T-helper 2 cell (primary cell): Measurements from ENCODE around the gene LGALS3.
A peak's percentile ranks its signal among the peaks of the same experiment; 100 is the strongest.

Source experiments
- DNase-seq, 5 experiments: peaks; one replicate each; pipeline versions ENCODE4 v3.0.0 to v3.0.0-alpha.2; 2012 to 2022

Gene LGALS3

GRCh38 chr14:55115460-55115859 is 13.6 kb upstream of the LGALS3 start:
- DNase-seq = no peak

- no peak for DNase-seq
Observed at GRCh38 chr14:55115861-55116245, 13.2 kb upstream of the LGALS3 start.

- no peak for DNase-seq
Observed at GRCh38 chr14:55116246-55117030, 12.6 kb upstream of the LGALS3 start.

GRCh38 chr14:55117803-55118441 is 11.1 kb upstream of the LGALS3 start:
- DNase-seq = no peak

- DNase-seq = no peak
Observed at GRCh38 chr14:55118761-55119160, 10.3 kb upstream of the LGALS3 start.

- DNase-seq = no peak
Observed at GRCh38 chr14:55120571-55121495, 8.2 kb upstream of the LGALS3 start.

- no peak for DNase-seq
Observed at GRCh38 chr14:55121628-55122439, 7.2 kb upstream of the LGALS3 start.

- no peak for DNase-seq
Observed at GRCh38 chr14:55122440-55122986, 6.5 kb upstream of the LGALS3 start.

- no peak for DNase-seq
Observed at GRCh38 chr14:55123101-55123500, 6.0 kb upstream of the LGALS3 start.

GRCh38 chr14:55123852-55124639 is 5.0 kb upstream of the LGALS3 start:
- no peak for DNase-seq

- DNase-seq = no peak
Observed at GRCh38 chr14:55124774-55125386, 4.2 kb upstream of the LGALS3 start.

- DNase-seq = peak in 1 of 5 experiments; percentile 58
Observed at GRCh38 chr14:55125403-55125802, 3.6 kb upstream of the LGALS3 start.

- no peak for DNase-seq
Observed at GRCh38 chr14:55126034-55126433, 3.0 kb upstream of the LGALS3 start.

- no peak for DNase-seq
Observed at GRCh38 chr14:55126932-55127459, 2.1 kb upstream of the LGALS3 start.

- no peak for DNase-seq
Observed at GRCh38 chr14:55127460-55127951, 1.5 kb upstream of the LGALS3 start.

GRCh38 chr14:55128386-55129085 is 516 bp upstream of the LGALS3 start:
- peak in 1 of 5 experiments; percentile 25 for DNase-seq

GRCh38 chr14:55129428-55130195 is 560 bp downstream of the LGALS3 start:
- peak; percentile 7 to 64 (median 38) for DNase-seq

- DNase-seq = no peak
Observed at GRCh38 chr14:55130196-55130550, 1.1 kb downstream of the LGALS3 start.
